ENCODE data around the gene KCNJ15.

DNA sequence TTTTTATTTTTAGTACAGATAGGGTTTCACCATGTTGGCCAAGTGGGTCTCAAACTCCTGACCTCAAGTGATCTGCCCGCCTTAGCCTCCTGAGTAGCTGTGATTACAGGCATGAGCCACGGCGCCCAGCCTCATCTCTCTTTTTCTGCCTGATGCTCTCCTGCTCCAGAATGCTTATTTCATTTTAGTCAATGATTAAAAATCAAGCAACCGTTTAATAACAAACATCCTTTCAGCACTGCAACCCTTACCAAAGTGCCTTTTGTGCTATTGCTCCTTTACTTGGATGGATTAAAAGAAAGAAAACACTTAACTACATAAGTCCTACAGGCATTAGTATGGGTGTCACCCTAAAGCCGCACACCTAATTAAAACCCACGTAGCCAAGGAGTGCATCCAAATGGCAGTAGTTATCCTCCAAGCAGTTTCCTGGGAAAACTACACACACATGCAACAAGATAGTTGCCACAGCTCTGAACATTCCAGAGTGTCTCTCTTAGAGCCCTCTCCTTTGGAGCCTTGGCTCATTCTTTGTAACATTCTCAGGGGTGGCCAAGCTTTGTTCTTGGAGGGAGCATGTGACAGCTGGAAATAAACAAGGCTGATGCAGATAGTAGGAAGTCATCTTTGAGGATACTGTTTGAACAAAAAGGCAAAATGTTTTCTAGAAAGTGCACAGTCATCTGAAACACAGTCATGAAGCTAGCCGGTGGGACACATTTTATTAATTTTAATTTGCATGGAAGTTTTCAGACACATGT is 51.2 kb downstream of the KCNJ15 start:
- no peak for TF ChIP-seq JUNB (IDR thresholded peaks at IDR 0.05; ENCODE audit: unreplicated experiment)
- TF ChIP-seq, protein P1, sequence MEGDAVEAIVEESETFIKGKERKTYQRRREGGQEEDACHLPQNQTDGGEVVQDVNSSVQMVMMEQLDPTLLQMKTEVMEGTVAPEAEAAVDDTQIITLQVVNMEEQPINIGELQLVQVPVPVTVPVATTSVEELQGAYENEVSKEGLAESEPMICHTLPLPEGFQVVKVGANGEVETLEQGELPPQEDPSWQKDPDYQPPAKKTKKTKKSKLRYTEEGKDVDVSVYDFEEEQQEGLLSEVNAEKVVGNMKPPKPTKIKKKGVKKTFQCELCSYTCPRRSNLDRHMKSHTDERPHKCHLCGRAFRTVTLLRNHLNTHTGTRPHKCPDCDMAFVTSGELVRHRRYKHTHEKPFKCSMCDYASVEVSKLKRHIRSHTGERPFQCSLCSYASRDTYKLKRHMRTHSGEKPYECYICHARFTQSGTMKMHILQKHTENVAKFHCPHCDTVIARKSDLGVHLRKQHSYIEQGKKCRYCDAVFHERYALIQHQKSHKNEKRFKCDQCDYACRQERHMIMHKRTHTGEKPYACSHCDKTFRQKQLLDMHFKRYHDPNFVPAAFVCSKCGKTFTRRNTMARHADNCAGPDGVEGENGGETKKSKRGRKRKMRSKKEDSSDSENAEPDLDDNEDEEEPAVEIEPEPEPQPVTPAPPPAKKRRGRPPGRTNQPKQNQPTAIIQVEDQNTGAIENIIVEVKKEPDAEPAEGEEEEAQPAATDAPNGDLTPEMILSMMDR (conservative IDR thresholded peaks at IDR 0.05; ENCODE audit: low read depth in 2 of 2) = no peak
- TF ChIP-seq EZH2 (IDR thresholded peaks at IDR 0.05; ENCODE audit: low read depth, unreplicated experiment) = no peak
- no peak for TF ChIP-seq POLR2AphosphoS5 (IDR thresholded peaks at IDR 0.05; ENCODE audit: low read depth)
- no peak for TF ChIP-seq CREB1 (CRISPR knock-in tag; IDR thresholded peaks at IDR 0.05; ENCODE audit: low read depth)
- TF ChIP-seq EZH2phosphoT487 (IDR thresholded peaks at IDR 0.05; ENCODE audit: unreplicated experiment) = no peak
- TF ChIP-seq, protein P2, sequence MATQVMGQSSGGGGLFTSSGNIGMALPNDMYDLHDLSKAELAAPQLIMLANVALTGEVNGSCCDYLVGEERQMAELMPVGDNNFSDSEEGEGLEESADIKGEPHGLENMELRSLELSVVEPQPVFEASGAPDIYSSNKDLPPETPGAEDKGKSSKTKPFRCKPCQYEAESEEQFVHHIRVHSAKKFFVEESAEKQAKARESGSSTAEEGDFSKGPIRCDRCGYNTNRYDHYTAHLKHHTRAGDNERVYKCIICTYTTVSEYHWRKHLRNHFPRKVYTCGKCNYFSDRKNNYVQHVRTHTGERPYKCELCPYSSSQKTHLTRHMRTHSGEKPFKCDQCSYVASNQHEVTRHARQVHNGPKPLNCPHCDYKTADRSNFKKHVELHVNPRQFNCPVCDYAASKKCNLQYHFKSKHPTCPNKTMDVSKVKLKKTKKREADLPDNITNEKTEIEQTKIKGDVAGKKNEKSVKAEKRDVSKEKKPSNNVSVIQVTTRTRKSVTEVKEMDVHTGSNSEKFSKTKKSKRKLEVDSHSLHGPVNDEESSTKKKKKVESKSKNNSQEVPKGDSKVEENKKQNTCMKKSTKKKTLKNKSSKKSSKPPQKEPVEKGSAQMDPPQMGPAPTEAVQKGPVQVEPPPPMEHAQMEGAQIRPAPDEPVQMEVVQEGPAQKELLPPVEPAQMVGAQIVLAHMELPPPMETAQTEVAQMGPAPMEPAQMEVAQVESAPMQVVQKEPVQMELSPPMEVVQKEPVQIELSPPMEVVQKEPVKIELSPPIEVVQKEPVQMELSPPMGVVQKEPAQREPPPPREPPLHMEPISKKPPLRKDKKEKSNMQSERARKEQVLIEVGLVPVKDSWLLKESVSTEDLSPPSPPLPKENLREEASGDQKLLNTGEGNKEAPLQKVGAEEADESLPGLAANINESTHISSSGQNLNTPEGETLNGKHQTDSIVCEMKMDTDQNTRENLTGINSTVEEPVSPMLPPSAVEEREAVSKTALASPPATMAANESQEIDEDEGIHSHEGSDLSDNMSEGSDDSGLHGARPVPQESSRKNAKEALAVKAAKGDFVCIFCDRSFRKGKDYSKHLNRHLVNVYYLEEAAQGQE (IDR thresholded peaks at IDR 0.05; ENCODE audit: unreplicated experiment) = no peak
- no peak for TF ChIP-seq ZNF114 (CRISPR knock-in tag; IDR thresholded peaks at IDR 0.05)
- TF ChIP-seq, protein P3, sequence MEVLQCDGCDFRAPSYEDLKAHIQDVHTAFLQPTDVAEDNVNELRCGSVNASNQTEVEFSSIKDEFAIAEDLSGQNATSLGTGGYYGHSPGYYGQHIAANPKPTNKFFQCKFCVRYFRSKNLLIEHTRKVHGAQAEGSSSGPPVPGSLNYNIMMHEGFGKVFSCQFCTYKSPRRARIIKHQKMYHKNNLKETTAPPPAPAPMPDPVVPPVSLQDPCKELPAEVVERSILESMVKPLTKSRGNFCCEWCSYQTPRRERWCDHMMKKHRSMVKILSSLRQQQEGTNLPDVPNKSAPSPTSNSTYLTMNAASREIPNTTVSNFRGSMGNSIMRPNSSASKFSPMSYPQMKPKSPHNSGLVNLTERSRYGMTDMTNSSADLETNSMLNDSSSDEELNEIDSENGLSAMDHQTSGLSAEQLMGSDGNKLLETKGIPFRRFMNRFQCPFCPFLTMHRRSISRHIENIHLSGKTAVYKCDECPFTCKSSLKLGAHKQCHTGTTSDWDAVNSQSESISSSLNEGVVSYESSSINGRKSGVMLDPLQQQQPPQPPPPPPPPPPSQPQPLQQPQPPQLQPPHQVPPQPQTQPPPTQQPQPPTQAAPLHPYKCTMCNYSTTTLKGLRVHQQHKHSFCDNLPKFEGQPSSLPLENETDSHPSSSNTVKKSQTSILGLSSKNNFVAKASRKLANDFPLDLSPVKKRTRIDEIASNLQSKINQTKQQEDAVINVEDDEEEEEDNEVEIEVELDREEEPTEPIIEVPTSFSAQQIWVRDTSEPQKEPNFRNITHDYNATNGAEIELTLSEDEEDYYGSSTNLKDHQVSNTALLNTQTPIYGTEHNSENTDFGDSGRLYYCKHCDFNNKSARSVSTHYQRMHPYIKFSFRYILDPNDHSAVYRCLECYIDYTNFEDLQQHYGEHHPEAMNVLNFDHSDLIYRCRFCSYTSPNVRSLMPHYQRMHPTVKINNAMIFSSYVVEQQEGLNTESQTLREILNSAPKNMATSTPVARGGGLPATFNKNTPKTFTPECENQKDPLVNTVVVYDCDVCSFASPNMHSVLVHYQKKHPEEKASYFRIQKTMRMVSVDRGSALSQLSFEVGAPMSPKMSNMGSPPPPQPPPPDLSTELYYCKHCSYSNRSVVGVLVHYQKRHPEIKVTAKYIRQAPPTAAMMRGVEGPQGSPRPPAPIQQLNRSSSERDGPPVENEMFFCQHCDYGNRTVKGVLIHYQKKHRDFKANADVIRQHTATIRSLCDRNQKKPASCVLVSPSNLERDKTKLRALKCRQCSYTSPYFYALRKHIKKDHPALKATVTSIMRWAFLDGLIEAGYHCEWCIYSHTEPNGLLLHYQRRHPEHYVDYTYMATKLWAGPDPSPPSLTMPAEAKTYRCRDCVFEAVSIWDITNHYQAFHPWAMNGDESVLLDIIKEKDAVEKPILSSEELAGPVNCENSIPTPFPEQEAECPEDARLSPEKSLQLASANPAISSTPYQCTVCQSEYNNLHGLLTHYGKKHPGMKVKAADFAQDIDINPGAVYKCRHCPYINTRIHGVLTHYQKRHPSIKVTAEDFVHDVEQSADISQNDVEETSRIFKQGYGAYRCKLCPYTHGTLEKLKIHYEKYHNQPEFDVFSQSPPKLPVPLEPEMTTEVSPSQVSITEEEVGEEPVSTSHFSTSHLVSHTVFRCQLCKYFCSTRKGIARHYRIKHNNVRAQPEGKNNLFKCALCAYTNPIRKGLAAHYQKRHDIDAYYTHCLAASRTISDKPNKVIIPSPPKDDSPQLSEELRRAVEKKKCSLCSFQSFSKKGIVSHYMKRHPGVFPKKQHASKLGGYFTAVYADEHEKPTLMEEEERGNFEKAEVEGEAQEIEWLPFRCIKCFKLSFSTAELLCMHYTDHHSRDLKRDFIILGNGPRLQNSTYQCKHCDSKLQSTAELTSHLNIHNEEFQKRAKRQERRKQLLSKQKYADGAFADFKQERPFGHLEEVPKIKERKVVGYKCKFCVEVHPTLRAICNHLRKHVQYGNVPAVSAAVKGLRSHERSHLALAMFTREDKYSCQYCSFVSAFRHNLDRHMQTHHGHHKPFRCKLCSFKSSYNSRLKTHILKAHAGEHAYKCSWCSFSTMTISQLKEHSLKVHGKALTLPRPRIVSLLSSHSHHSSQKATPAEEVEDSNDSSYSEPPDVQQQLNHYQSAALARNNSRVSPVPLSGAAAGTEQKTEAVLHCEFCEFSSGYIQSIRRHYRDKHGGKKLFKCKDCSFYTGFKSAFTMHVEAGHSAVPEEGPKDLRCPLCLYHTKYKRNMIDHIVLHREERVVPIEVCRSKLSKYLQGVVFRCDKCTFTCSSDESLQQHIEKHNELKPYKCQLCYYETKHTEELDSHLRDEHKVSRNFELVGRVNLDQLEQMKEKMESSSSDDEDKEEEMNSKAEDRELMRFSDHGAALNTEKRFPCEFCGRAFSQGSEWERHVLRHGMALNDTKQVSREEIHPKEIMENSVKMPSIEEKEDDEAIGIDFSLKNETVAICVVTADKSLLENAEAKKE (CRISPR knock-in tag; IDR thresholded peaks at IDR 0.05) = no peak
- TF ChIP-seq NANOG (IDR thresholded peaks at IDR 0.05; ENCODE audit: borderline replicate concordance) = no peak
- TF ChIP-seq, protein P4, sequence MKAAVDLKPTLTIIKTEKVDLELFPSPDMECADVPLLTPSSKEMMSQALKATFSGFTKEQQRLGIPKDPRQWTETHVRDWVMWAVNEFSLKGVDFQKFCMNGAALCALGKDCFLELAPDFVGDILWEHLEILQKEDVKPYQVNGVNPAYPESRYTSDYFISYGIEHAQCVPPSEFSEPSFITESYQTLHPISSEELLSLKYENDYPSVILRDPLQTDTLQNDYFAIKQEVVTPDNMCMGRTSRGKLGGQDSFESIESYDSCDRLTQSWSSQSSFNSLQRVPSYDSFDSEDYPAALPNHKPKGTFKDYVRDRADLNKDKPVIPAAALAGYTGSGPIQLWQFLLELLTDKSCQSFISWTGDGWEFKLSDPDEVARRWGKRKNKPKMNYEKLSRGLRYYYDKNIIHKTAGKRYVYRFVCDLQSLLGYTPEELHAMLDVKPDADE (IDR thresholded peaks at IDR 0.05) = no peak
- no peak for TF ChIP-seq STAT1 (IDR thresholded peaks at IDR 0.05; ENCODE audit: unreplicated experiment)

Data from GM23338 (cell line).